ENCODE data around the gene ZNF662.

Gene ZNF662

GRCh38 chr3:42942693-42943092, 36.8 kb downstream of the ZNF662 start:
- no peak for DNase-seq

- DNase-seq = no peak
Measured at GRCh38 chr3:42946050-42946449, 40.1 kb downstream of the ZNF662 start.

GRCh38 chr3:42957573-42957972, 51.6 kb downstream of the ZNF662 start:
- no peak for DNase-seq

- no peak for DNase-seq
Measured at GRCh38 chr3:42960282-42960681, 54.3 kb downstream of the ZNF662 start.

GRCh38 chr3:42960786-42961185, 54.8 kb downstream of the ZNF662 start:
- DNase-seq = no peak

- DNase-seq = peak; percentile 50
Measured at GRCh38 chr3:42961633-42962032, 55.7 kb downstream of the ZNF662 start.

- no peak for DNase-seq
Measured at GRCh38 chr3:42963269-42963668, 57.3 kb downstream of the ZNF662 start.

- no peak for DNase-seq
Measured at GRCh38 chr3:42964266-42964665, 58.3 kb downstream of the ZNF662 start.

All from CD4-positive, alpha-beta T cell treated with Interleukin-21 for 1 hour (primary cell).